Endodermal cell (in vitro differentiated cells): ENCODE data around the gene HOXD13. TPM values are rescaled to one million over a fixed set of nuclear protein-coding genes. Genes with fewer than 3 reads are reported as not detected.

Experiments
- DNase-seq: peaks from one replicate; pipeline ENCODE4 v3.0.0-alpha.2; 2017
- H3K27ac ChIP-seq: 2 replicates; pipeline ENCODE4 v1.5.1; 2013; ENCODE audit warnings: mild to moderate bottlenecking, low read depth, low read length, moderate library complexity
- H3K27me3 ChIP-seq: 2 replicates; pipeline ENCODE4 v1.6.1; 2013; ENCODE audit warnings: mild to moderate bottlenecking, low read length, moderate library complexity; ENCODE audit not compliant: insufficient read depth, control insufficient read depth, poor library complexity, severe bottlenecking
- H3K36me3 ChIP-seq: 2 replicates; pipeline ENCODE4 v1.7.0; 2013; ENCODE audit warnings: mild to moderate bottlenecking, low read length, moderate library complexity; ENCODE audit not compliant: control insufficient read depth, insufficient read depth
- H3K4me1 ChIP-seq: one replicate; pipeline ENCODE4 v1.7.0; 2013; ENCODE audit warnings: low read length; ENCODE audit not compliant: control insufficient read depth, insufficient read depth
- H3K4me3 ChIP-seq: 2 replicates; pipeline ENCODE4 v1.5.1; 2013; ENCODE audit warnings: mild to moderate bottlenecking, low read length, moderate library complexity
- H3K9ac ChIP-seq: 2 replicates; pipeline ENCODE4 v1.6.1; 2013; ENCODE audit warnings: mild to moderate bottlenecking, low read length, moderate library complexity; ENCODE audit not compliant: poor library complexity, severe bottlenecking; ENCODE audit errors: extremely low read depth
- H3K9me3 ChIP-seq: 2 replicates; pipeline ENCODE4 v1.6.1; 2013; ENCODE audit warnings: mild to moderate bottlenecking, low read length, moderate library complexity; ENCODE audit not compliant: control insufficient read depth
- H3K27ac Mint-ChIP-seq: 2 replicates; pipeline ENCODE4 v1.8.0; 2020; ENCODE audit warnings: mixed read lengths
- H3K27me3 Mint-ChIP-seq: 2 replicates; pipeline ENCODE4 v1.8.0; 2021; ENCODE audit warnings: mild to moderate bottlenecking, mixed read lengths; ENCODE audit not compliant: insufficient read depth
- H3K36me3 Mint-ChIP-seq: 2 replicates; pipeline ENCODE4 v1.8.0; 2020; ENCODE audit warnings: low read depth, mixed read lengths
- H3K4me1 Mint-ChIP-seq: 2 replicates; pipeline ENCODE4 v1.8.0; 2020; ENCODE audit warnings: mixed read lengths
- H3K4me3 Mint-ChIP-seq: 2 replicates; pipeline ENCODE4 v1.8.0; 2020; ENCODE audit warnings: mild to moderate bottlenecking, moderate library complexity, mixed read lengths
- H3K9me3 Mint-ChIP-seq: 2 replicates; pipeline ENCODE4 v1.8.0; 2020; ENCODE audit warnings: mild to moderate bottlenecking, mixed read lengths
- CTCF ChIP-seq: fragments of 200-600 bp; sonication (generic); conservative IDR thresholded peaks from 2 replicates; pipeline ENCODE4 v1.5.0; 2021; ENCODE audit warnings: antibody characterized with exemption, mild to moderate bottlenecking
- WGBS, 2 experiments: methylation state at CpG; one replicate each; pipeline versions ENCODE4 v1.1.5 to v1.1.7; 2013; ENCODE audit warnings: missing lambda C conversion rate in 2 of 2, mixed read lengths in 1 of 2; ENCODE audit not compliant: insufficient coverage in 1 of 2, insufficient read length in 1 of 2; 5-methylcytosine and 5-hydroxymethylcytosine counted together
- total RNA-seq, 2 donors: library from RNA; stranded (reverse); fragmentation: NEBNext Ultra II Directional in 1 of 2; extraction: Animal tissue kit (Norgen Biotek cat#: 25700) in 1 of 2; gene quantifications; 2 replicates in 1 of 2; 3 replicates in 1 of 2; pipeline ENCODE4 v1.2.1, GENCODE V29; 2021

Gene HOXD13
- total RNA-seq, 2 donors from 2014 or later: 0.11 to 0.40 TPM

GRCh38 chr2:176112375-176113302 is 20.1 kb downstream of the HOXD13 start:
- H3K4me1 Mint-ChIP-seq: peaks cover 2% of the 10 kb centered on the region
- H3K9me3 Mint-ChIP-seq: peaks cover 13% of the 10 kb centered on the region
- peaks cover 99% of the 10 kb centered on the region for H3K27me3 Mint-ChIP-seq
- H3K4me1 ChIP-seq: no peaks in the 10 kb centered on the region
- H3K4me3 ChIP-seq: no peak overlapping the region
- no peak for TF ChIP-seq CTCF
- peak; percentile 58 for DNase-seq
- no peaks in the 10 kb centered on the region for H3K36me3 ChIP-seq
- H3K9ac ChIP-seq: no peak overlapping the region
- 7 to 12% methylated on average over 22 to 40 of the region's 40 CpGs for WGBS, 2 experiments
- H3K36me3 Mint-ChIP-seq: no peaks in the 10 kb centered on the region
- H3K27me3 ChIP-seq: peaks cover 100% of the 10 kb centered on the region
- H3K27ac ChIP-seq: no peak overlapping the region
- H3K9me3 ChIP-seq: peaks cover 10% of the 10 kb centered on the region
- H3K4me3 Mint-ChIP-seq: no peak overlapping the region
- H3K27ac Mint-ChIP-seq: no peak overlapping the region

- DNase-seq: peak; percentile 58
- no peak for TF ChIP-seq CTCF
- peaks cover 10% of the 10 kb centered on the region for H3K9me3 ChIP-seq
- Mint-ChIP-seq H3K36me3 (no peaks in the 10 kb centered on the region), H3K27ac (no peak overlapping the region), H3K27me3 (peaks cover 100% of the 10 kb centered on the region), H3K4me1 (no peaks in the 10 kb centered on the region), H3K4me3 (no peak overlapping the region), H3K9me3 (peaks cover 13% of the 10 kb centered on the region)
- WGBS, 2 experiments: 6 to 9% methylated on average over 24 to 26 of the region's 26 CpGs
- H3K4me1 ChIP-seq: no peaks in the 10 kb centered on the region
- no peak overlapping the region for H3K9ac ChIP-seq
- peaks cover 100% of the 10 kb centered on the region for H3K27me3 ChIP-seq
- no peaks in the 10 kb centered on the region for H3K36me3 ChIP-seq
- no peak overlapping the region for H3K4me3 ChIP-seq
- H3K27ac ChIP-seq: no peak overlapping the region
These were observed 21.8 kb downstream of the HOXD13 start for GRCh38 chr2:176114120-176114929.

- Histone ChIP-seq H3K9ac (no peak overlapping the region), H3K27ac (no peak overlapping the region), H3K27me3 (peaks cover 100% of the 10 kb centered on the region), H3K36me3 (no peaks in the 10 kb centered on the region), H3K4me3 (no peak overlapping the region), H3K9me3 (peaks cover 10% of the 10 kb centered on the region), H3K4me1 (no peaks in the 10 kb centered on the region)
- H3K27ac Mint-ChIP-seq: no peak overlapping the region
- peaks cover 13% of the 10 kb centered on the region for H3K9me3 Mint-ChIP-seq
- peaks cover 100% of the 10 kb centered on the region for H3K27me3 Mint-ChIP-seq
- peak; percentile 63 for DNase-seq
- no peak overlapping the region for H3K4me3 Mint-ChIP-seq
- H3K36me3 Mint-ChIP-seq: no peaks in the 10 kb centered on the region
- no peak for TF ChIP-seq CTCF
- H3K4me1 Mint-ChIP-seq: no peaks in the 10 kb centered on the region
- WGBS, 2 experiments: 22 to 31% methylated on average over 4 to 16 of the region's 16 CpGs
These were observed 22.6 kb downstream of the HOXD13 start for GRCh38 chr2:176114930-176115625.
